Measurements from ENCODE around the gene NOVA1.

DNA sequence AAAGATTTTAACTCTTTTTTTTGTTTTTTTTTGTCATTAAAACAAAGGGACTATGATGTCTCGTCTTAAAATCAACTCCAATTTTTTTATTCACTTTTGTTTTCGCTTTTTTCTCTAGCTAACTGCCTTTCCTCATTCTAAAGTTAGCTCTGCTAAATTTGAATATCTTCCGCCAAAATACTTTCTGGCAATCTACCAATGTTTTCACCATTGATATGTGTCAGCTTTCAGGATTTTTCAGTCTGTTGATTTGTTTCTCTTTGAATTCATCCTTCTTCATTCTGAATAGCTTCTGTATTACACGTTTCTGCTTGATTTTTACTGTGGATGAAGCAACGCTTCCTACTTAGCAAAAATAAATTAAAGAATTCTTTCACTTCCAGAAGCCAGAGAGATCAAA lies 38.7 kb upstream of the NOVA1 start:
- no peak for TF ChIP-seq POLR2A (IDR thresholded peaks at IDR 0.05)
- TF ChIP-seq, protein P1, sequence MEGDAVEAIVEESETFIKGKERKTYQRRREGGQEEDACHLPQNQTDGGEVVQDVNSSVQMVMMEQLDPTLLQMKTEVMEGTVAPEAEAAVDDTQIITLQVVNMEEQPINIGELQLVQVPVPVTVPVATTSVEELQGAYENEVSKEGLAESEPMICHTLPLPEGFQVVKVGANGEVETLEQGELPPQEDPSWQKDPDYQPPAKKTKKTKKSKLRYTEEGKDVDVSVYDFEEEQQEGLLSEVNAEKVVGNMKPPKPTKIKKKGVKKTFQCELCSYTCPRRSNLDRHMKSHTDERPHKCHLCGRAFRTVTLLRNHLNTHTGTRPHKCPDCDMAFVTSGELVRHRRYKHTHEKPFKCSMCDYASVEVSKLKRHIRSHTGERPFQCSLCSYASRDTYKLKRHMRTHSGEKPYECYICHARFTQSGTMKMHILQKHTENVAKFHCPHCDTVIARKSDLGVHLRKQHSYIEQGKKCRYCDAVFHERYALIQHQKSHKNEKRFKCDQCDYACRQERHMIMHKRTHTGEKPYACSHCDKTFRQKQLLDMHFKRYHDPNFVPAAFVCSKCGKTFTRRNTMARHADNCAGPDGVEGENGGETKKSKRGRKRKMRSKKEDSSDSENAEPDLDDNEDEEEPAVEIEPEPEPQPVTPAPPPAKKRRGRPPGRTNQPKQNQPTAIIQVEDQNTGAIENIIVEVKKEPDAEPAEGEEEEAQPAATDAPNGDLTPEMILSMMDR (IDR thresholded peaks at IDR 0.05), result no peak

All from ovary (tissue), 3 donors.